DOHH2 (cell line): ENCODE data around the gene ACIN1.

Experiments used
- CTCF ChIP-seq: fragments of 200-600 bp; sonication (generic); IDR thresholded peaks from one replicate; pipeline ENCODE4 v1.5.1; 2014; ENCODE audit warnings: antibody characterized with exemption, mild to moderate bottlenecking, low read depth, low read length; ENCODE audit not compliant: poor library complexity, severe bottlenecking
- EZH2phosphoT487 ChIP-seq: fragments of 200-600 bp; sonication (generic); IDR thresholded peaks from 2 replicates; pipeline ENCODE4 v1.6.1; 2017; ENCODE audit warnings: borderline replicate concordance, mild to moderate bottlenecking, antibody characterized with exemption, low read length, moderate library complexity, mixed read lengths

GRCh38 chr14:23102801-23103200 lies 7.9 kb upstream of the ACIN1 start:
- no peak for TF ChIP-seq CTCF
- TF ChIP-seq EZH2phosphoT487: no peak
